GM06990 (cell line): Measurements from ENCODE around the gene CHAD.

Experiments
- DNase-seq: peaks from one replicate; pipeline ENCODE4 v3.0.0-alpha.2; 2011; ENCODE audit not compliant: insufficient read length; ENCODE audit errors: extremely low read depth
- H3K27me3 ChIP-seq: replicated peaks from 2 replicates; pipeline ENCODE4 v1.6.0; 2011; ENCODE audit warnings: low read length; ENCODE audit not compliant: control insufficient read depth, insufficient read depth
- H3K36me3 ChIP-seq: 2 replicates; pipeline ENCODE4 v1.5.1; 2011; ENCODE audit warnings: low read length; ENCODE audit not compliant: control insufficient read depth, insufficient read depth
- H3K4me3 ChIP-seq: replicated peaks from 2 replicates; pipeline ENCODE4 v1.5.1; 2011; ENCODE audit warnings: low read depth, mild to moderate bottlenecking, control low read depth, low read length
- TF ChIP-seq, protein P1 (sequence below): IDR thresholded peaks from 2 replicates; pipeline ENCODE4 v1.5.1; 2011; ENCODE audit warnings: low read length, control low read depth, mild to moderate bottlenecking, inconsistent platforms; ENCODE audit not compliant: insufficient read depth, poor library complexity, severe bottlenecking

Gene CHAD

DNA sequence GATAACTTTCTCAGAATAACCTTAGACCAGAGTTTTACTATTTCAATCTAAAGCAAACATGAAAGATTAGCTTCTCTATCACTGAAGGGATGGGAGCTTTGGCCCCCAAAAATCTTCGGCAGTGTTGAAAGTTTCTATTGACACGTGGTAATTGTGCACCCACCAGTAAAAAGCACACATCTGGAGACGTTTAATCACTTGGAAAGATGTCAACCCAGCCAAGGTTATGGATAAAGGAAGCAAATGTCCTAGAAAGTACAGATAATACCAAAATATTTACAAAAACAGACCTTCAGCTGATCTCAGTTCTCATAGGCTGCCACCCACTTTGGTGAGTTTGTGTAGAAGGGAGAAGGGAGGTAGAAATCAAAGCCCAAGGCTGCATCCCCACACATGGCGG, 44.8 kb upstream of the CHAD start:
- no peaks in the 10 kb centered on the region for H3K36me3 ChIP-seq
- TF ChIP-seq, protein P1, sequence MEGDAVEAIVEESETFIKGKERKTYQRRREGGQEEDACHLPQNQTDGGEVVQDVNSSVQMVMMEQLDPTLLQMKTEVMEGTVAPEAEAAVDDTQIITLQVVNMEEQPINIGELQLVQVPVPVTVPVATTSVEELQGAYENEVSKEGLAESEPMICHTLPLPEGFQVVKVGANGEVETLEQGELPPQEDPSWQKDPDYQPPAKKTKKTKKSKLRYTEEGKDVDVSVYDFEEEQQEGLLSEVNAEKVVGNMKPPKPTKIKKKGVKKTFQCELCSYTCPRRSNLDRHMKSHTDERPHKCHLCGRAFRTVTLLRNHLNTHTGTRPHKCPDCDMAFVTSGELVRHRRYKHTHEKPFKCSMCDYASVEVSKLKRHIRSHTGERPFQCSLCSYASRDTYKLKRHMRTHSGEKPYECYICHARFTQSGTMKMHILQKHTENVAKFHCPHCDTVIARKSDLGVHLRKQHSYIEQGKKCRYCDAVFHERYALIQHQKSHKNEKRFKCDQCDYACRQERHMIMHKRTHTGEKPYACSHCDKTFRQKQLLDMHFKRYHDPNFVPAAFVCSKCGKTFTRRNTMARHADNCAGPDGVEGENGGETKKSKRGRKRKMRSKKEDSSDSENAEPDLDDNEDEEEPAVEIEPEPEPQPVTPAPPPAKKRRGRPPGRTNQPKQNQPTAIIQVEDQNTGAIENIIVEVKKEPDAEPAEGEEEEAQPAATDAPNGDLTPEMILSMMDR = no peak
- H3K4me3 ChIP-seq = no peak overlapping the region
- H3K27me3 ChIP-seq = no peaks in the 10 kb centered on the region
- DNase-seq = no peak

DNA sequence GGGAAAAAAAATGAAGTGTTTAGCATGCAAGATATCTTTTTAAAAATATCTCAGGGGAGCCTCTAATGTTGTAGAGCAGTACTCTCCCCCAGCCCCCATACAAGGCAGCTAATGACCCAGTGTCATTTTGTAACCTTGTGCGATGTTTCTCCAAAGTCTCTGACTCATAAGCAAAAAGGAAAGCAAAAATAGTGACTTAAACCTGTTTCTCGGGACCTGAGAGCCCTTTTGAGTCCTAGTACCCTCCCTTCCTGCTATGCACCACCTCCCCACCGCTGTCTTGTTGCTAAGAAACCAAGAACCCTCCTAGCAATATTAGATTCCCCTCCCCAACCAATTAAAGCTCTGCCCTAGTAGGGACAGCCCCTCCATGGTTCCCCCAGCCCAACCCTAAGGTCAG, 42.4 kb upstream of the CHAD start:
- DNase-seq = peak; percentile 76
- TF ChIP-seq, protein P1 = no peak
- Histone ChIP-seq H3K27me3 (no peaks in the 10 kb centered on the region), H3K36me3 (no peaks in the 10 kb centered on the region), H3K4me3 (no peak overlapping the region)

DNA sequence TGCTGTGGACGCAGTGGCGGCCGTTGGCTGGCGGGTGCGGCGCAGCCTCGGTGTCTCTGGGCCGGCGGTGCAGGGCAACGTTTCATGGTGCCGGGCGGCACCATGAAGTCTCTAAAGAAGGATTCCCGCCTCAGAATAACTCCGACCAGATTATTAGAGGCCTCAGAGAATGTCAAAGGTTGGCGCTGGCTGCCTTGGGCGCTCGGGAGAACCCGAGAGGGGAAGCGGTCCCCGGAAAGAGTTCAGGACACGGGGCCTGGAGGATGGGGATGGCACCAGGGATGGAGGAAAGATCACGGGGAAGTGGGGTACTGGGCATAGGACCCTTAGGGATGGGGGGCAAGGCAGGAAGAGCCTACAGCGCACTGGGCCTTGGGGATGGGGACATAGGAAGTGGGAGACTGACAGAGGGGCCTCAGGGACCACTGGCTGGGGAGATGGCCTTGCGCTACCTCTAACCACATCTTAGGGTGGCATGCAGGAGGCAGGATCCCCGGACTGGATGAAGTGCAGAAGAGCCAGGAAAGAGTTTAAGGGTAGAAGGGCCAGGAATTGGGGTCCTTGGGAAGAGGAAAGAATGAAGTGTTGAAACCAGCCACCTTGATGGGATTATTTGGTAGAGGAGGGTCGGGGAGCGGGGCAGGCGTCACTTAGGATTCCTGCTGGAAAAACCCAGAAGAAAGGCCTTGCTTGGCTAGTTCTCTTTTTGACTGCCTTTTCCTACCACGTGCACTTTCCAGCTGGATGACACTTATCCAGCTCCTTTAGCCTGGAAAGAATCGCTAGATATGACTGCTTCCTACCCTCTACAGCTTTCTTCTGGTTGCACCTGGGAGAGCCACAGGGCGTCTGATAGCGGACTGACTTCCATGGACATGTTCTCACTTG, 40.1 kb upstream of the CHAD start:
- TF ChIP-seq, protein P1 = no peak
- no peaks in the 10 kb centered on the region for H3K36me3 ChIP-seq
- H3K4me3 ChIP-seq = peak overlapping the region; percentile 77
- no peaks in the 10 kb centered on the region for H3K27me3 ChIP-seq
- DNase-seq = no peak

DNA sequence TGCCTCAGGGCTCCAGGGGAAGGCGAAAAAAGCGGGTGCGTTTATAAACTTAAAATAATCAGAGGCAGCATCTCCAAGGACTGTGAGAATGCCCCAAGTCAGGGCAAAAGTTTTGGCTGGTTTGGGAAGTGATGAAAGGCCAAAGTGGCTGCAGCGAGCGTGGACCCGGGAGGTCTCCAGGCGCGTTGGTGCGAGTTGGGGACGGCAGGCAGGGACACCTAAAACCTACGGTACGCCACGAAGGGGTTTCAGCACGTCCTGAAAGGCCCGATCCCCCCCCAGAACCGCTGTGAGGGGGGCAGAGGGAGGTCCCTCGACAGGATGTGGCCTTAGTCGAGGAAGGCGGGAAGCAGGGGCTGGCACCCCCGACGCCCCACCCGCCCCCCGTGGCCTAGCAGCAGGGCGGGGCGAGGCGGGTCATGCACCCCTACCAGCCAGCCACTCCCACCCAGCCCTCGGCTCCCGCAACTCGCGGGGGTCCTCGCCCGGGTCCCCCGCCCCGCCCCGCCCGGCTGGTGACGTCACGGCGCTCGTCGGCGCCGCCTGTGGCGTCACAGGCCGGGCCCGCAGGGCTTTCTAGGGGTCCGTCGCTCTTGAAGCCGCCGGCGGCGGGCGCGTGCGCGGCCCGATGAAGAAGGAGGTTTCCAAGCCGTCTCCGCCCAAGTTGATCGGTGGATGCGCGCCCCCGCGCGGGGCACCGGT, 39.3 kb upstream of the CHAD start, which contains the start of gene MYCBPAP:
Gene MYCBPAP, plus strand, starts transcription at position 569 of the 702 bp plus-strand sequence. CDS start 236 bp downstream, outside the sequence.
- Histone ChIP-seq H3K27me3 (no peaks in the 10 kb centered on the region), H3K4me3 (peak within 1 kb of the TSS; percentile 77), H3K36me3 (no peaks in the 10 kb centered on the region)
- TF ChIP-seq, protein P1 = peak; percentile 16
- DNase-seq = peak; percentile 90

DNA sequence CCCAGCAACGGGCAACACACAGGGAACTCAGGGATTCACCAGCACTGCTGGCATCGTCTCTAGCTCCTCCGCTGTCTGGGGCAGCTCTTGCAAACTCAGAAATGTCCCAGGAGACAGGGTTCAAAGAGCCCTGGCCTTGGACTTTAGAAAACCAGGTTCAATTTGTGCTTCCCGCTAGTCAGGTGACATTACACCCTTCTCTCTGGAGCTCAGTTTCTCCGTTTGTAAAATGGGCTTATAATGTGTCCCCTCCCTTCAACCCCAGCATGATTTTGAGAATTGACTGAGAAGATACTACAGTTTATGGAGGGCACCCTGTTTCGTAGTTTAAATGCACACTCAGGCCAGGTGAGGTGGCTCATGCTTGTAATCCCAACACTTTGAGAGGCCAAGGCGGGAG, 37.6 kb upstream of the CHAD start:
- no peaks in the 10 kb centered on the region for H3K36me3 ChIP-seq
- no peak overlapping the region for H3K4me3 ChIP-seq
- TF ChIP-seq, protein P1 = no peak
- DNase-seq = no peak
- no peaks in the 10 kb centered on the region for H3K27me3 ChIP-seq
